Gastroesophageal sphincter (tissue), 3 donors: ENCODE data around the gene CCL15.

Experiments
- EP300 ChIP-seq: sonication (generic); formaldehyde crosslinking; IDR thresholded peaks from one replicate; pipeline ENCODE4 v1.6.1; 2017; ENCODE audit warnings: antibody characterized with exemption, mild to moderate bottlenecking
- POLR2A ChIP-seq, 2 donors: fragments of 450-650 bp; IDR thresholded peaks; one replicate each; pipeline ENCODE4 v1.6.1; 2017; ENCODE audit warnings: antibody characterized with exemption in 2 of 2, mild to moderate bottlenecking in 2 of 2, moderate library complexity in 1 of 2
- POLR2AphosphoS5 ChIP-seq: sonication (generic); formaldehyde crosslinking; IDR thresholded peaks from one replicate; pipeline ENCODE4 v1.6.1; 2017; ENCODE audit warnings: antibody characterized with exemption
- TF ChIP-seq, protein P1 (sequence below), 4 experiments: fragments of 200-600 bp in 2 of 4; fragments of 450-650 bp in 2 of 4; sonication (generic) in 1 of 4; IDR thresholded peaks; one replicate each; pipeline ENCODE4 v1.5.1; 2017 to 2019; ENCODE audit warnings: antibody characterized with exemption in 4 of 4, mild to moderate bottlenecking in 2 of 4, moderate library complexity in 2 of 4

DNA sequence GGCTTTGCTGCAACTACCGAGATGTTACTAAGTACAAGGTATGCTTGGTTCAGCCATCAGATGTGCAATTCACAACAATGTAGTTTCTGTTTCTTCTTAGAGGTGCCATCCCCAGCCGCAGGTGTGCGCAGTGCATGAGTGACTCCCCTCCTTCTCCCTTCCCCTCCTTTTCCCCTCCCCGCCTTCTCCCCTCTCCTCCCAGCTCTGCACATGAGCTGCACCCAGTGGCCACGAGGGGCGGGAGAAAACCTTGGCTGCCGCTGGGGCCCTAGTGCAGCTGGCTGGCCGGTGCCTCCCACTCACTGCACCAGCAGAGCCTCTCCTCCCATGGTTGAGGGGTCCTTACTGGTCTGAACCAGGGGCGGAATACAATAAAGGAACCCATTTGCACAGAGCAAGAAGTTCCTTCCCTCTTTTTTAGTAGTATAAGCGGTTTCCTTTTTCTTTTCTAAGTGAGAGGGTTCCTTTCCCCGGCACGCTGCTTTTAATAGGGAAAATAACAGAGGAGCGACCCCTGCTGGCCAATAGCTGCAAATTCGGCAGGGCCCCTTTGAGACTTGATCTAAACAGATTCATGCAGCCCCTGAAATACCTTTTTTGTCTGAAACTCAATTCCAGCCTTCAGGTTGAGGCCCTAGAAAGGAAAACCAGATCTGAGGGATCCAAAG, 7.8 kb upstream of the CCL15 start:
- TF ChIP-seq POLR2A (IDR thresholded peaks at IDR 0.05): no peak
- TF ChIP-seq, protein P1, sequence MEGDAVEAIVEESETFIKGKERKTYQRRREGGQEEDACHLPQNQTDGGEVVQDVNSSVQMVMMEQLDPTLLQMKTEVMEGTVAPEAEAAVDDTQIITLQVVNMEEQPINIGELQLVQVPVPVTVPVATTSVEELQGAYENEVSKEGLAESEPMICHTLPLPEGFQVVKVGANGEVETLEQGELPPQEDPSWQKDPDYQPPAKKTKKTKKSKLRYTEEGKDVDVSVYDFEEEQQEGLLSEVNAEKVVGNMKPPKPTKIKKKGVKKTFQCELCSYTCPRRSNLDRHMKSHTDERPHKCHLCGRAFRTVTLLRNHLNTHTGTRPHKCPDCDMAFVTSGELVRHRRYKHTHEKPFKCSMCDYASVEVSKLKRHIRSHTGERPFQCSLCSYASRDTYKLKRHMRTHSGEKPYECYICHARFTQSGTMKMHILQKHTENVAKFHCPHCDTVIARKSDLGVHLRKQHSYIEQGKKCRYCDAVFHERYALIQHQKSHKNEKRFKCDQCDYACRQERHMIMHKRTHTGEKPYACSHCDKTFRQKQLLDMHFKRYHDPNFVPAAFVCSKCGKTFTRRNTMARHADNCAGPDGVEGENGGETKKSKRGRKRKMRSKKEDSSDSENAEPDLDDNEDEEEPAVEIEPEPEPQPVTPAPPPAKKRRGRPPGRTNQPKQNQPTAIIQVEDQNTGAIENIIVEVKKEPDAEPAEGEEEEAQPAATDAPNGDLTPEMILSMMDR (IDR thresholded peaks at IDR 0.05): peak in 1 of 4 experiments; percentile 13
- no peak for TF ChIP-seq EP300
- TF ChIP-seq POLR2AphosphoS5: no peak
